H1 (cell line): ENCODE data around the gene HS3ST5. TPM values are rescaled to one million over a fixed set of nuclear protein-coding genes. Genes with fewer than 3 reads are reported as not detected.

Experiments
- CEBPB ChIP-seq: IDR thresholded peaks from 2 replicates; pipeline ENCODE4 v1.6.1; 2012; ENCODE audit warnings: low read depth, low read length
- EGR1 ChIP-seq: IDR thresholded peaks from 2 replicates; pipeline ENCODE4 v1.6.1; 2011; ENCODE audit warnings: low read depth, low read length, borderline replicate concordance
- JUND ChIP-seq: IDR thresholded peaks from 2 replicates; pipeline ENCODE4 v1.6.1; 2011; ENCODE audit warnings: mild to moderate bottlenecking, improper control_type of control experiment, low read length
- RFX5 ChIP-seq: IDR thresholded peaks from 2 replicates; pipeline ENCODE4 v1.6.1; 2011; ENCODE audit warnings: low read depth, low read length, improper control_type of control experiment, borderline replicate concordance
- TBP ChIP-seq: IDR thresholded peaks from 2 replicates; pipeline ENCODE4 v1.6.1; 2011; ENCODE audit warnings: low read depth, low read length, improper control_type of control experiment
- ZNF274 ChIP-seq: IDR thresholded peaks from 2 replicates; pipeline ENCODE4 v1.7.0; 2012; ENCODE audit warnings: low read length, borderline replicate concordance; ENCODE audit errors: extremely low read depth
- polyA plus RNA-seq, 7 experiments: library from polyadenylated mRNA; depleted of rRNA in 3 of 7; stranded (reverse) in 5 of 7; unstranded in 2 of 7; fragments of >200 nt in 5 of 7; fragments of 200-250 nt in 2 of 7; gene quantifications; 1 replicate in 5 of 7; 2 replicates in 1 of 7; 4 replicates in 1 of 7; pipeline versions ENCODE4 v1.2.1 to v1.2.3, GENCODE V29; 2011 to 2013; ENCODE audit warnings: missing spikeins in 2 of 7, mixed read lengths in 2 of 7
- total RNA-seq: library from RNA; stranded (reverse); fragmentation: NEBNext Ultra II Directional; extraction: Animal tissue kit (Norgen Biotek cat#: 25700); gene quantifications from 2 replicates; pipeline ENCODE4 v1.2.1, GENCODE V29; 2021

HS3ST5 gene
- total and polyA plus RNA-seq, 2 of the 8 experiments (the other 6 are each of a cell fraction or from before 2014, with no cell fraction given), result 1.2 to 9.9 TPM

GRCh38 chr6:114301596-114302219, 41.1 kb downstream of the HS3ST5 start (continued):
- TF ChIP-seq JUND (no peak), CEBPB (no peak), RFX5 (no peak), EGR1 (no peak), TBP (no peak), ZNF274 (no peak)
